Caco-2 (cell line): ENCODE data around the gene FAH. TPM values are rescaled to one million over a fixed set of nuclear protein-coding genes. Genes with fewer than 3 reads are reported as not detected.

Experiments
- BruUV-seq: library from RNA; stranded (reverse); fragments of 400-500 nt; replicated peaks from 2 replicates; lab custom pipeline; 2021; lab: Mats Ljungman, UMichigan
- CTCF ChIA-PET: fragments of 300-600 bp; sonication (Branson Sonifier 250); formaldehyde crosslinking; loops from one replicate; lab custom pipeline; 2022; ENCODE audit warnings: antibody characterized with exemption; lab: Charles Lee
- POLR2A ChIA-PET: fragments of 300-600 bp; sonication (Branson Sonifier 250); formaldehyde crosslinking; loops from one replicate; lab custom pipeline; 2022; ENCODE audit warnings: antibody characterized with exemption; lab: Charles Lee
- DNase-seq, 2 experiments: peaks; one replicate each; pipeline versions ENCODE4 v3.0.0 to v3.0.0-alpha.2; 2020 to 2022
- H3K27me3 ChIP-seq: replicated peaks from 2 replicates; pipeline ENCODE4 v1.6.0; 2011; ENCODE audit warnings: low read length; ENCODE audit not compliant: control insufficient read depth, insufficient read depth
- H3K36me3 ChIP-seq: 2 replicates; pipeline ENCODE4 v1.5.1; 2011; ENCODE audit warnings: low read length; ENCODE audit not compliant: control insufficient read depth, insufficient read depth
- H3K4me1 ChIP-seq: fragments of 250-450 bp; sonication (Bioruptor Pico); 2 replicates; pipeline ENCODE4 v1.5.1; 2020; ENCODE audit warnings: mild to moderate bottlenecking
- H3K4me3 ChIP-seq: 2 replicates; pipeline ENCODE4 v1.5.1; 2011; ENCODE audit warnings: low read depth, mild to moderate bottlenecking, control low read depth, low read length
- H3K9me3 ChIP-seq: fragments of 250-450 bp; sonication (Bioruptor Pico); 2 replicates; pipeline ENCODE4 v1.5.1; 2020; ENCODE audit warnings: mild to moderate bottlenecking, moderate library complexity
- H3K27ac Mint-ChIP-seq: one replicate; pipeline ENCODE4 v1.8.0; 2022; ENCODE audit warnings: mixed read lengths; ENCODE audit not compliant: unreplicated experiment
- H3K27me3 Mint-ChIP-seq: one replicate; pipeline ENCODE4 v1.8.0; 2022; ENCODE audit warnings: mixed read lengths; ENCODE audit not compliant: insufficient read depth, unreplicated experiment
- H3K36me3 Mint-ChIP-seq: one replicate; pipeline ENCODE4 v1.8.0; 2022; ENCODE audit warnings: mild to moderate bottlenecking, mixed read lengths; ENCODE audit not compliant: insufficient read depth, unreplicated experiment
- H3K4me1 Mint-ChIP-seq: one replicate; pipeline ENCODE4 v1.8.0; 2022; ENCODE audit warnings: low read depth, mixed read lengths; ENCODE audit not compliant: unreplicated experiment
- H3K4me3 Mint-ChIP-seq: one replicate; pipeline ENCODE4 v1.8.0; 2022; ENCODE audit warnings: mild to moderate bottlenecking, moderate library complexity, mixed read lengths; ENCODE audit not compliant: unreplicated experiment
- H3K9me3 Mint-ChIP-seq: one replicate; pipeline ENCODE4 v1.8.0; 2022; ENCODE audit warnings: mixed read lengths; ENCODE audit not compliant: unreplicated experiment
- CTCF ChIP-seq, 2 experiments: fragments of 200-600 bp in 1 of 2; IDR thresholded peaks; 1 replicate in 1 of 2; 2 replicates in 1 of 2; pipeline versions ENCODE4 v1.5.1 to v1.8.0; 2011 to 2022; ENCODE audit warnings: antibody characterized with exemption in 1 of 2, control low read depth in 1 of 2, inconsistent platforms in 1 of 2, low read depth in 1 of 2, low read length in 1 of 2, mild to moderate bottlenecking in 1 of 2, moderate library complexity in 1 of 2; ENCODE audit not compliant: insufficient read depth in 1 of 2, severe bottlenecking in 1 of 2, unreplicated experiment in 1 of 2
- intact Hi-C: fragments of 100-400 bp; cut with micrococcal nuclease; formaldehyde crosslinking; loops from one replicate; pipeline ENCODE4 v1.10.0; 2022; ENCODE audit not compliant: unreplicated experiment
- total RNA-seq: library from RNA; stranded (reverse); gene quantifications from 2 replicates; pipeline ENCODE4 v1.2.3, GENCODE V29; 2022

The FAH gene
- total RNA-seq, 1 experiment from 2014 or later = 20.4 TPM

- Mint-ChIP-seq H3K4me1 (no peaks in the 10 kb centered on the region), H3K4me3 (no peak overlapping the region), H3K9me3 (no peaks in the 10 kb centered on the region), H3K27ac (no peak overlapping the region), H3K36me3 (no peaks in the 10 kb centered on the region), H3K27me3 (no peaks in the 10 kb centered on the region)
- DNase-seq = no peak
- no TSS peak for BruUV-seq
- ChIA-PET POLR2A (no interaction called here), CTCF (no interaction called here)
- H3K4me3 ChIP-seq = no peak overlapping the region
- no peaks in the 10 kb centered on the region for H3K9me3 ChIP-seq
- intact Hi-C loops = no loop called here
- no peak for TF ChIP-seq CTCF (IDR thresholded peaks at IDR 0.05; ENCODE audit: insufficient read depth in 1 of 2, low read depth in 1 of 2, low read length in 1 of 2, severe bottlenecking in 1 of 2, unreplicated experiment in 1 of 2)
- no peaks in the 10 kb centered on the region for H3K27me3 ChIP-seq
- H3K36me3 ChIP-seq = no peaks in the 10 kb centered on the region; the same call in none of the 2 replicates
- no peaks in the 10 kb centered on the region for H3K4me1 ChIP-seq
Observed at GRCh38 chr15:80182611-80183261, 29.9 kb downstream of the FAH start.

- no peak overlapping the region for H3K4me3 Mint-ChIP-seq
- Histone ChIP-seq H3K4me1 (no peaks in the 10 kb centered on the region), H3K9me3 (no peaks in the 10 kb centered on the region), H3K4me3 (no peak overlapping the region), H3K36me3 (no peaks in the 10 kb centered on the region; the same call in none of the 2 replicates), H3K27me3 (no peaks in the 10 kb centered on the region)
- DNase-seq = no peak
- no peaks in the 10 kb centered on the region for H3K27me3 Mint-ChIP-seq
- H3K27ac Mint-ChIP-seq = no peak overlapping the region
- H3K4me1 Mint-ChIP-seq = no peaks in the 10 kb centered on the region
- CTCF ChIA-PET = no interaction called here
- no TSS peak for BruUV-seq
- no peaks in the 10 kb centered on the region for H3K9me3 Mint-ChIP-seq
- no peak for TF ChIP-seq CTCF (IDR thresholded peaks at IDR 0.05; ENCODE audit: insufficient read depth in 1 of 2, low read depth in 1 of 2, low read length in 1 of 2, severe bottlenecking in 1 of 2, unreplicated experiment in 1 of 2)
- POLR2A ChIA-PET = no interaction called here
- intact Hi-C loops = no loop called here
- no peaks in the 10 kb centered on the region for H3K36me3 Mint-ChIP-seq
Observed at GRCh38 chr15:80183306-80183705, 30.5 kb downstream of the FAH start.

GRCh38 chr15:80183886-80184285 lies 31.1 kb downstream of the FAH start:
- H3K4me3 Mint-ChIP-seq = no peak overlapping the region
- no peak overlapping the region for H3K4me3 ChIP-seq
- no TSS peak for BruUV-seq
- no peaks in the 10 kb centered on the region for H3K4me1 Mint-ChIP-seq
- H3K36me3 Mint-ChIP-seq = no peaks in the 10 kb centered on the region
- H3K4me1 ChIP-seq = no peaks in the 10 kb centered on the region
- ChIA-PET POLR2A (no interaction called here), CTCF (interaction anchor here (0.7 kb wide), 1 partner anchor 124 kb away, joined by 3 read pairs; no protein-coding TSS in a partner anchor)
- no peaks in the 10 kb centered on the region for H3K27me3 ChIP-seq
- no peaks in the 10 kb centered on the region for H3K9me3 ChIP-seq
- H3K27me3 Mint-ChIP-seq = no peaks in the 10 kb centered on the region
- no peak overlapping the region for H3K27ac Mint-ChIP-seq
- no peak for DNase-seq
- TF ChIP-seq CTCF (IDR thresholded peaks at IDR 0.05; ENCODE audit: insufficient read depth in 1 of 2, low read depth in 1 of 2, low read length in 1 of 2, severe bottlenecking in 1 of 2, unreplicated experiment in 1 of 2) = no peak
- intact Hi-C loops = no loop called here
- H3K36me3 ChIP-seq = no peaks in the 10 kb centered on the region; the same call in none of the 2 replicates
- H3K9me3 Mint-ChIP-seq = no peaks in the 10 kb centered on the region
